NT2/D1 (cell line): ENCODE results near the gene LRRK1.

Source experiments
- DNase-seq: peaks from one replicate; pipeline ENCODE4 v3.0.0-alpha.2; 2011; ENCODE audit warnings: low read depth, low spot score
- H3K27me3 ChIP-seq: 2 replicates; pipeline ENCODE4 v1.6.0; 2011; ENCODE audit warnings: mild to moderate bottlenecking; ENCODE audit not compliant: insufficient read length, insufficient read depth
- H3K36me3 ChIP-seq: 2 replicates; pipeline ENCODE4 v1.6.1; 2011; ENCODE audit warnings: mild to moderate bottlenecking, low read length, mixed read lengths; ENCODE audit not compliant: insufficient read depth, insufficient read length
- H3K4me1 ChIP-seq: 2 replicates; pipeline ENCODE4 v1.5.1; 2011; ENCODE audit not compliant: insufficient read depth, insufficient read length
- H3K4me3 ChIP-seq: 2 replicates; pipeline ENCODE4 v1.5.1; 2011; ENCODE audit warnings: low read depth; ENCODE audit not compliant: insufficient read length
- H3K9ac ChIP-seq: 2 replicates; pipeline ENCODE4 v1.6.0; 2011; ENCODE audit warnings: low read depth; ENCODE audit not compliant: insufficient read length
- H3K9me3 ChIP-seq: 2 replicates; pipeline ENCODE4 v1.5.1; 2011; ENCODE audit warnings: mild to moderate bottlenecking, low read length; ENCODE audit not compliant: insufficient read depth
- SUZ12 ChIP-seq: IDR thresholded peaks from 2 replicates; pipeline ENCODE4 v1.6.1; 2011; ENCODE audit not compliant: insufficient read length, insufficient read depth; ENCODE audit errors: extremely low read depth
- YY1 ChIP-seq: IDR thresholded peaks from 2 replicates; pipeline ENCODE4 v1.6.1; 2011; ENCODE audit not compliant: insufficient read length, insufficient read depth
- ZNF274 ChIP-seq: IDR thresholded peaks from 2 replicates; pipeline ENCODE4 v1.6.1; 2011; ENCODE audit warnings: mild to moderate bottlenecking, low read depth, low read length

Gene LRRK1

DNA sequence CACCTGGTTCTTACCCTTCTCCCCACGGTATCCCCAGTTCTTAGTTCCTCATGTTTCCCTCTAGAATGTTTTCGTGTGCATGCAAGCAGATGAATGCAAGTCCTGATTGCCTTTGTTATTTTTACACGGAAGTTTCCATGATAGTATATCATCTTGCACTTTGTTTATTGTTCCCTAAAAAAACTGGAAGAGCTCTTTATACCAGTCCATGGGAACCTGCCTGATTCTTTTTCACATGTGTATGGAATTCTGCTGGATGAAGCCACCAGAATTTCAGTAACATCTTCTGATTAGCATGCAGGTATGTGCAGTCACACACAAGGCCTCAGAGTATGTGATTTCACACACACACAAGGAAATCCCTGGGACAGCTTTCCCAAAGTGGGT, 16.0 kb upstream of the LRRK1 start:
- Histone ChIP-seq H3K4me1 (peaks cover 4% of the 10 kb centered on the region), H3K4me3 (no peak overlapping the region), H3K27me3 (no peaks in the 10 kb centered on the region), H3K9me3 (peaks cover 15% of the 10 kb centered on the region; the same call in 1 of the 2 replicates), H3K36me3 (peaks cover 2% of the 10 kb centered on the region), H3K9ac (no peak overlapping the region)
- no peak for DNase-seq
- TF ChIP-seq YY1, result no peak
- no peak for TF ChIP-seq ZNF274
- no peak for TF ChIP-seq SUZ12

DNA sequence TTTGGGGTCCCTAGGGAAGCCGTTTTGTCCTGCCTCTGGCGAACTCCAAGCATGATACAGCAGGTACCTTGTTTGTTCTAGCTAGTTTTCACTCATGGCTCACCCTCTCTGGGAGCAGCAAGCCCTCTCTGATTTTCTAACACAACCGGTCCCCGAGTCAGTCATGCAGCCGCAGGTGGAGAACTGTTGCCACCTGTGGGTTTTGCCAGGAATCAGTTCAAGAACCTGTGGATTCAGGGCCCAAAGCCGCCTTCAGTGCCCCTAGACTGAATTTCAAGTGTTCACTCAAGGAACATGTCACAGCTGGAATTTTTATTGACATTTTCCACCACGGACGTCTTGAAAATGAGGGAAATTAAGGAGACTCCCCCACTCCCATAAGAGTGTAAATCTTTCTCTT, 13.3 kb upstream of the LRRK1 start:
- no peaks in the 10 kb centered on the region for H3K27me3 ChIP-seq
- peaks cover 2% of the 10 kb centered on the region for H3K36me3 ChIP-seq
- TF ChIP-seq ZNF274, result no peak
- no peak for TF ChIP-seq YY1
- TF ChIP-seq SUZ12, result no peak
- peaks cover 15% of the 10 kb centered on the region; the same call in 1 of the 2 replicates for H3K9me3 ChIP-seq
- H3K4me3 ChIP-seq, result no peak overlapping the region
- H3K9ac ChIP-seq, result no peak overlapping the region
- DNase-seq, result no peak
- peaks cover 17% of the 10 kb centered on the region for H3K4me1 ChIP-seq

DNA sequence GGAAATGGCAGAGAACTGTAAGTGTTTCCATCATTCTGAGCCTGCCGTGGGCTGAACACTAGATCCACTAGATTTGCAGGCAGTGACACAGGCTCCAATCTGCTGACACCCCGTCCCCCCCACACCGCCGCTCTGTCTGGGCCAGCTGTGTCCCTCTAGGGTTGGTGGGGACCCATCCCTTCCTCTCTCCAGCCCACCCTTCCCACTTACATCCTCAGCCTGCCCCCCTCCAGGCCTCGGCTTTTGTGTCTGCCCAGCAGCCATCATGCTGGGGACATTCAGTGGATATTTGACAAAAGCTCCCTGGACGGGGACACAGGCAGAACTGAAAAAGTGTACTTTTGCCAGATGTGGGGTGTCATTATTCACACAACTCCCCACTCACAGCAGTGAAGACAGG, 10.7 kb upstream of the LRRK1 start:
- H3K36me3 ChIP-seq, result peaks cover 2% of the 10 kb centered on the region

DNA sequence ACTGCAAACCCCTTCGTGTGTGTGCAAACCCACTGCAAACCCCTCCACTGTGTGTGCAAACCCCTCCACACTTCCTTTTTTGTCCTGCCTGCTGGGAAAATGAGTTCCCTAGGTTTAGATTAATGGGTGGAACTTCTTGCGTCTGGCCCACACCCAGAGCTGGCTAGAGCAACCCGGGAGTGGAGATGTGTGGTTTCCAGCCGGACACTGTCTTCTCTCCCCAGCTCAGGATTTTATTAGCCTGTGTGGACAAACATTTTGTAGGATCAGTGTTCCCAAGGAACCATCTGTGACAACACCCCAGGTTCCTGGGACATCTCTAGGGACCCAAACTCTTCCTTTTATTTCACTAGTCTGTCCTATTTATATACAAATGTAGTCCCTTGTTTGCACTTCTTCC, 9.6 kb upstream of the LRRK1 start:
- Histone ChIP-seq H3K9ac (no peak overlapping the region), H3K4me1 (peaks cover 14% of the 10 kb centered on the region), H3K4me3 (no peak overlapping the region), H3K27me3 (no peaks in the 10 kb centered on the region), H3K9me3 (peaks cover 16% of the 10 kb centered on the region; the same call in 1 of the 2 replicates), H3K36me3 (peaks cover under 1% of the 10 kb centered on the region)
- TF ChIP-seq YY1, result no peak
- no peak for TF ChIP-seq SUZ12
- TF ChIP-seq ZNF274, result no peak
- no peak for DNase-seq

More for the DNA sequence above, 10.7 kb upstream of the LRRK1 start:
- Histone ChIP-seq H3K9ac (no peak overlapping the region), H3K9me3 (peaks cover 20% of the 10 kb centered on the region; the same call in 1 of the 2 replicates), H3K27me3 (no peaks in the 10 kb centered on the region), H3K4me1 (peaks cover 14% of the 10 kb centered on the region), H3K4me3 (no peak overlapping the region)
- no peak for DNase-seq
- TF ChIP-seq ZNF274 (no peak), YY1 (no peak), SUZ12 (no peak)

DNA sequence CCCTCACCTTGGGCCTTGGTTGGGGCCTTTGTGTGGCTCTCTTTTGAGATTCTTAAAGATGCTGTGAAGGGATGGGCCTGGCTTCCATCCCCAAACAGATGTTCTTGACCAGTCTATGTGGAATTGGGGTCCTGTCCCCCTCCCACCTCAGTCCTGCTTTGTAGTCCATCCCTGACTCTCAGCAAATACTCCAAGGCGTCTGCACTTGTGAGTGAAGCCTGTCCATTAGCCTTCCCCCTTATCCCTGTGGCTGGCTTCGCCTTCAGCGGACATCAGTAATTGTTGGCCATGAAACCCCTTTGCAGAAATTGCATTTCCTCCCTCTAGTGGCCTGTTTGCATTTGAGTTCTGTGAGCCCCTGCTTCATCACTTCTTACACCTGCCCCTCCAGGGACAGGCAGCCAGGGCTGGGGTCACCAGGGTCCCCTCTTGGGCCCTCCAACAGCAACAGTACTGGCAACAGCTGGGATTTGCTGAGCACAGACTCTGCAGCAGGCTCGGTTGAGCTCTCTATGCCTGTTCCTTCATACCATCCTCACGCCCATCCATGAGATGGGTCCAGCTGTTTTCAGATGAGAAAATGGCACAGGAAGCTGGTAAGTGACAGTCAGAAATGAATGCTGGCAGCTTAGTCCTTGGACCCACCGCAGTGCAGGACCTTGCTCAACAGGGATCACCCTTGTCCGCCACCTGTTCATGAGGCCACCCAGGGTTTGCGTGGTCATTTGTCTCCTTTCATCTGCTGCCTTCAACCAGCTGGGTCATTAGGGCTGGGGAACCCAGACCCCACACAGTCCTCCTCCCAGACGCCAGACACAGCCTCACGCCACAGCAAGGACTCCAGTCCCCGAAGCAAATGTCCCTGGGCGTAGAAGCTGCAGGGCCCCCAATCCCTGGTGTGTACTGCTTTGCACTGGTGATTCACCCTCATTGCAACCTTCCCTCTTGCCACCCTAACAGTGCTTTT, 8.9 kb upstream of the LRRK1 start:
- peaks cover 12% of the 10 kb centered on the region; the same call in 1 of the 2 replicates for H3K9me3 ChIP-seq
- peaks cover 14% of the 10 kb centered on the region for H3K4me1 ChIP-seq
- no peaks in the 10 kb centered on the region for H3K27me3 ChIP-seq
- no peak for DNase-seq
- H3K36me3 ChIP-seq, result no peaks in the 10 kb centered on the region
- no peak overlapping the region for H3K4me3 ChIP-seq
- no peak overlapping the region for H3K9ac ChIP-seq
- no peak for TF ChIP-seq YY1
- TF ChIP-seq SUZ12, result no peak
- TF ChIP-seq ZNF274, result no peak

DNA sequence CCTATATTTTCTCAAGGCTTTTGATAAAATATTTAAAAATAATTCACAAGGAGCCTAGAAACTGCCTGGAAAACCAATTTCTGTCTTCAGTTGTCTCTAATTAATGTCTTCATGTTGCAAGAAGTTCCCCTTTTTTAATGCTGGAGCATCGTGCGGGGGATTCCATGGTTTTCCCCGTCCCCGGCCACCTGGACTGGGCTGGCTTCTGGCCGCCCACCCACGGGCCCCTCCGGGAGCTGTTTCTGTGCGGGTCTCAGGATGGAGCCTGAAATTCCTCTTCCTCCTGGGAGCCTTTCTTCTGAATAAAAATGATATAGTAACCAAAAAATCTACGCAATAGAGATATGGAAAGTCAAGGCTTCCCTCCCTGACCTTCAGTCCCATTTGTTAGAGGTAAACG, 8.1 kb upstream of the LRRK1 start:
- no peak overlapping the region for H3K4me3 ChIP-seq
- TF ChIP-seq ZNF274, result no peak
- TF ChIP-seq YY1, result no peak
- TF ChIP-seq SUZ12, result no peak

DNA sequence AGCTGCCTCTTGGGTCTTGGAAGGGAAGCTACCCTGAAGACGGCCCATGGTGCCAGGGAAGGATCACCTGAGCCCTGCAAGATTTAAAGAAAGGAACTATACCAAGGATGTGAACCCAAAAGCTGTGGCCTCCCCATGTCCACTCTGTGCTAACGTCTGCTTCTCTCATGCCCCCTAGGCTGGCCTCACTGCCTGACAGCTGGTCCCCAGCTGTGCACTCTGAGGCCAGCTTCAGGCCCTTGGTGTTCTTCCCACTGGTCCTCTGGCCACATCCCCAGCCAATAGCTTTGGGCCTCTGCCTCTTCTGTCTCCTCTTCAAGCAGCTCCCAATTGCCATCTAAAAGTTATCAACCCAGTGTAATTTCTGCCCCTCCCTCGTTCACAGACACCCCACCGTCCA, 5.2 kb upstream of the LRRK1 start:
- H3K4me1 ChIP-seq, result peaks cover 9% of the 10 kb centered on the region
- H3K4me3 ChIP-seq, result no peak overlapping the region
- no peak overlapping the region for H3K9ac ChIP-seq
- H3K27me3 ChIP-seq, result peaks cover 25% of the 10 kb centered on the region
- no peak for DNase-seq
- H3K36me3 ChIP-seq, result no peaks in the 10 kb centered on the region
- H3K9me3 ChIP-seq, result peaks cover 12% of the 10 kb centered on the region; the same call in 1 of the 2 replicates
- no peak for TF ChIP-seq YY1

More for the DNA sequence above, 8.1 kb upstream of the LRRK1 start:
- H3K9ac ChIP-seq, result no peak overlapping the region
- H3K27me3 ChIP-seq, result no peaks in the 10 kb centered on the region
- DNase-seq, result no peak
- H3K4me1 ChIP-seq, result peaks cover 14% of the 10 kb centered on the region
- H3K9me3 ChIP-seq, result peaks cover 12% of the 10 kb centered on the region; the same call in 1 of the 2 replicates
- no peaks in the 10 kb centered on the region for H3K36me3 ChIP-seq
